RWPE2 (cell line): Measurements from ENCODE around the gene TMEM150B.
A peak's percentile ranks its signal among the peaks of the same experiment; 100 is the strongest.

Experiments
- ATAC-seq: fragments of 200-7000 bp; cut with Tn5 transposase; 3 replicates; pipeline ENCODE4 v1.9.1; 2021; ENCODE audit warnings: low read depth
- DNase-seq: peaks from one replicate; pipeline ENCODE4 v3.0.0-alpha.2; 2020; ENCODE audit warnings: low spot score
- H3K27ac ChIP-seq: fragments of 450-650 bp; 2 replicates; pipeline ENCODE4 v1.5.1; 2017; ENCODE audit warnings: mild to moderate bottlenecking; ENCODE audit not compliant: poor library complexity, severe bottlenecking
- H3K27me3 ChIP-seq: fragments of 250-450 bp; sonication (Bioruptor Pico); 2 replicates; pipeline ENCODE4 v1.5.1; 2021; ENCODE audit warnings: mild to moderate bottlenecking, moderate library complexity; ENCODE audit not compliant: insufficient read depth, poor library complexity, severe bottlenecking
- H3K36me3 ChIP-seq: fragments of 250-450 bp; sonication (Bioruptor Pico); 2 replicates; pipeline ENCODE4 v1.5.1; 2020; ENCODE audit warnings: low read depth, mild to moderate bottlenecking, moderate library complexity
- H3K4me1 ChIP-seq: fragments of 250-450 bp; sonication (Bioruptor Pico); 2 replicates; pipeline ENCODE4 v1.5.1; 2021; ENCODE audit warnings: mild to moderate bottlenecking, moderate library complexity; ENCODE audit not compliant: insufficient read depth, poor library complexity, severe bottlenecking
- H3K4me3 ChIP-seq: fragments of 250-450 bp; sonication (Bioruptor Pico); 2 replicates; pipeline ENCODE4 v1.5.1; 2021; ENCODE audit warnings: mild to moderate bottlenecking, moderate library complexity; ENCODE audit not compliant: severe bottlenecking
- H3K9me3 ChIP-seq: fragments of 250-450 bp; sonication (Bioruptor Pico); 2 replicates; pipeline ENCODE4 v1.5.1; 2021; ENCODE audit warnings: mild to moderate bottlenecking, moderate library complexity; ENCODE audit not compliant: severe bottlenecking
- CTCF ChIP-seq: fragments of 450-650 bp; IDR thresholded peaks from one replicate; pipeline ENCODE4 v1.5.1; 2017; ENCODE audit warnings: mild to moderate bottlenecking, moderate library complexity; ENCODE audit not compliant: poor library complexity, severe bottlenecking

The TMEM150B gene

GRCh38 chr19:55370305-55370988 lies 45.3 kb upstream of the TMEM150B start, which contains the start of gene IL11:
Gene IL11, minus strand, starts transcription at chr19:55370463. Its CDS starts 153 bp downstream, at chr19:55370310.
- DNase-seq (peak; percentile 69), ATAC-seq (peak; percentile 61)
- TF ChIP-seq CTCF, result no peak
- Histone ChIP-seq H3K4me1 (peaks cover 8% of the 10 kb centered on the region), H3K27me3 (no peaks in the 10 kb centered on the region), H3K27ac (peak within 1 kb of the TSS; percentile 48), H3K9me3 (no peaks in the 10 kb centered on the region), H3K4me3 (peak within 1 kb of the TSS; percentile 46), H3K36me3 (no peaks in the 10 kb centered on the region)

GRCh38 chr19:55369653-55370304 lies 44.6 kb upstream of the TMEM150B start:
- peaks cover 8% of the 10 kb centered on the region for H3K4me1 ChIP-seq
- no peaks in the 10 kb centered on the region for H3K36me3 ChIP-seq
- H3K27me3 ChIP-seq, result no peaks in the 10 kb centered on the region
- ATAC-seq (peak; percentile 79), DNase-seq (peak; percentile 87)
- peak overlapping the region; percentile 48 for H3K27ac ChIP-seq
- no peaks in the 10 kb centered on the region for H3K9me3 ChIP-seq
- peak overlapping the region; percentile 46 for H3K4me3 ChIP-seq
- TF ChIP-seq CTCF, result no peak

GRCh38 chr19:55368701-55369563 lies 43.8 kb upstream of the TMEM150B start:
- Histone ChIP-seq H3K4me3 (peak overlapping the region; percentile 26), H3K9me3 (no peaks in the 10 kb centered on the region), H3K4me1 (peaks cover 8% of the 10 kb centered on the region), H3K27ac (peak overlapping the region; percentile 48), H3K27me3 (no peaks in the 10 kb centered on the region), H3K36me3 (no peaks in the 10 kb centered on the region)
- ATAC-seq (peak; percentile 22; the same call in 2 of the 3 replicates), DNase-seq (peak; percentile 68)
- no peak for TF ChIP-seq CTCF

- H3K36me3 ChIP-seq, result no peaks in the 10 kb centered on the region
- no peaks in the 10 kb centered on the region for H3K27me3 ChIP-seq
- peak overlapping the region; percentile 48 for H3K27ac ChIP-seq
- no peak for ATAC-seq
- TF ChIP-seq CTCF, result no peak
- no peaks in the 10 kb centered on the region for H3K9me3 ChIP-seq
- no peak for DNase-seq
- peaks cover 8% of the 10 kb centered on the region for H3K4me1 ChIP-seq
- H3K4me3 ChIP-seq, result no peak overlapping the region
Measured at GRCh38 chr19:55368106-55368505, 43.0 kb upstream of the TMEM150B start.
